HepG2 (cell line): ENCODE measurements around the gene GNB3. TPM values are rescaled to one million over a fixed set of nuclear protein-coding genes. Genes with fewer than 3 reads are reported as not detected.
A peak's percentile ranks its signal among the peaks of the same experiment; 100 is the strongest.

Experiments used
- ATAC-seq: fragments of 200-7000 bp; cut with Tn5 transposase; 3 replicates; pipeline ENCODE4 v1.9.1; 2020; ENCODE audit warnings: mild to moderate bottlenecking, moderate library complexity
- BruUV-seq: library from RNA; stranded (reverse); fragments of 400-500 nt; replicated peaks from 2 replicates; lab custom pipeline; 2021; lab: Mats Ljungman, UMichigan
- CTCF ChIA-PET: fragments of 300-600 bp; formaldehyde crosslinking; extraction: SDS; loops from one replicate; lab custom pipeline; 2021; ENCODE audit warnings: low total read pairs, inconsistent platforms, low intra/inter-chr PET ratio; lab: Yijun Ruan, JAX
- POLR2A ChIA-PET: fragments of 350-600 bp; sonication (Branson Sonifier 250); formaldehyde crosslinking; loops from one replicate; lab custom pipeline; 2020; ENCODE audit warnings: antibody characterized with exemption, inconsistent platforms; lab: Yijun Ruan, JAX
- DNase-seq: peaks from one replicate; pipeline ENCODE4 v3.0.0-alpha.2; 2015; ENCODE audit warnings: low spot score
- FAIRE-seq: peaks from 3 replicates; lab custom pipeline; 2011; peaks lifted over from hg19 to GRCh38; lab: Jason Lieb, UNC
- H2AFZ ChIP-seq: one replicate; pipeline ENCODE4 v1.6.1; 2011; ENCODE audit warnings: low read length, inconsistent platforms
- H3K27ac ChIP-seq: fragments of 300-600 bp; 3 replicates; pipeline ENCODE4 v1.8.0; 2011; ENCODE audit warnings: mixed run types, mild to moderate bottlenecking, mixed read lengths, low read length, inconsistent platforms; ENCODE audit not compliant: insufficient read depth; ENCODE audit errors: extremely low read length
- H3K27me3 ChIP-seq, 2 experiments: fragments of 200-600 bp in 1 of 2; 2 replicates in 1 of 2; 3 replicates in 1 of 2; pipeline versions ENCODE4 v1.6.0 to v1.8.0; 2011; ENCODE audit warnings: low read length in 2 of 2, mild to moderate bottlenecking in 2 of 2, moderate library complexity in 2 of 2, inconsistent platforms in 1 of 2; ENCODE audit not compliant: insufficient read depth in 2 of 2, control insufficient read depth in 1 of 2
- H3K36me3 ChIP-seq, 2 experiments: fragments of 200-600 bp in 1 of 2; replicated peaks in 1 of 2; 2 replicates in 1 of 2; 3 replicates in 1 of 2; pipeline versions ENCODE4 v1.5.1 to v1.8.0; 2011; ENCODE audit warnings: low read length in 2 of 2, inconsistent platforms in 1 of 2; ENCODE audit not compliant: insufficient read depth in 2 of 2, control insufficient read depth in 1 of 2
- H3K4me1 ChIP-seq: 2 replicates; pipeline ENCODE4 v1.5.1; 2012; ENCODE audit warnings: low read length, inconsistent platforms; ENCODE audit not compliant: insufficient read depth
- H3K4me2 ChIP-seq: 2 replicates; pipeline ENCODE4 v1.6.0; 2011; ENCODE audit warnings: low read depth, low read length, inconsistent platforms
- H3K4me3 ChIP-seq, 3 experiments: fragments of 200-600 bp in 1 of 3; sonication (generic), shearing (Covaris generic) in 1 of 3; replicated peaks in 1 of 3; 2 replicates each; pipeline ENCODE4 v1.5.1; 2011 to 2016; ENCODE audit warnings: low read length in 3 of 3, inconsistent platforms in 2 of 3, low read depth in 2 of 3, mild to moderate bottlenecking in 2 of 3, control low read depth in 1 of 3, mixed read lengths in 1 of 3; ENCODE audit not compliant: insufficient read depth in 1 of 3
- H3K79me2 ChIP-seq: one replicate; pipeline ENCODE4 v1.6.1; 2011; ENCODE audit warnings: low read length, inconsistent platforms; ENCODE audit not compliant: insufficient read depth
- H3K9ac ChIP-seq: 2 replicates; pipeline ENCODE4 v1.6.0; 2011; ENCODE audit warnings: mild to moderate bottlenecking, low read depth, low read length, inconsistent platforms; ENCODE audit not compliant: insufficient read depth
- H3K9me3 ChIP-seq: 2 replicates; pipeline ENCODE4 v1.5.1; 2012; ENCODE audit warnings: mild to moderate bottlenecking, low read length
- H4K20me1 ChIP-seq: 2 replicates; pipeline ENCODE4 v1.6.0; 2011; ENCODE audit warnings: inconsistent platforms, mild to moderate bottlenecking, low read length, moderate library complexity; ENCODE audit not compliant: insufficient read depth
- AGO2 ChIP-seq: fragments of 200-400 bp; formaldehyde crosslinking; optimal IDR thresholded peaks from 2 replicates; pipeline ENCODE3; 2017; ENCODE audit warnings: mild to moderate bottlenecking, low read depth, low read length, moderate library complexity
- CBX5 ChIP-seq: sonication (generic); formaldehyde crosslinking; IDR thresholded peaks from 2 replicates; pipeline ENCODE4 v1.4.0; 2020; ENCODE audit warnings: missing genetic modification reagents, borderline replicate concordance
- CSRNP2 ChIP-seq: sonication (generic); formaldehyde crosslinking; conservative IDR thresholded peaks from 2 replicates; pipeline ENCODE4 v1.8.0; 2022; ENCODE audit warnings: low read depth, missing genetic modification reagents
- MTF2 ChIP-seq: sonication (generic); formaldehyde crosslinking; IDR thresholded peaks from 2 replicates; pipeline ENCODE4 v1.5.0; 2020; ENCODE audit warnings: missing genetic modification reagents, borderline replicate concordance
- PRMT3 ChIP-seq: sonication (generic); formaldehyde crosslinking; IDR thresholded peaks from 2 replicates; pipeline ENCODE4 v1.8.1; 2022; ENCODE audit warnings: low read depth, mild to moderate bottlenecking, moderate library complexity, missing genetic modification reagents, borderline replicate concordance
- RCOR2 ChIP-seq: IDR thresholded peaks from 2 replicates; pipeline ENCODE4 v1.6.1; 2016; ENCODE audit warnings: missing biosample characterization, missing genetic modification reagents
- SALL1 ChIP-seq: sonication (generic); formaldehyde crosslinking; IDR thresholded peaks from 2 replicates; pipeline ENCODE4 v1.8.0; 2022; ENCODE audit warnings: mild to moderate bottlenecking, missing genetic modification reagents
- SMC3 ChIP-seq: IDR thresholded peaks from 2 replicates; pipeline ENCODE4 v1.6.1; 2011; ENCODE audit warnings: low read length, improper control_type of control experiment
- ZC3H13 ChIP-seq: sonication (generic); formaldehyde crosslinking; IDR thresholded peaks from 2 replicates; pipeline ENCODE4 v1.8.1; 2023; ENCODE audit warnings: mild to moderate bottlenecking, missing genetic modification reagents, moderate library complexity
- ZFYVE20 ChIP-seq: sonication (generic); formaldehyde crosslinking; IDR thresholded peaks from 2 replicates; pipeline ENCODE4 v1.8.0; 2023; ENCODE audit warnings: low read depth, mild to moderate bottlenecking, moderate library complexity, missing genetic modification reagents, borderline replicate concordance
- ZNF367 ChIP-seq: sonication (generic); formaldehyde crosslinking; IDR thresholded peaks from 2 replicates; pipeline ENCODE4 v1.4.0; 2020; ENCODE audit warnings: missing genetic modification reagents, borderline replicate concordance
- ZNF629 ChIP-seq: sonication (generic); formaldehyde crosslinking; conservative IDR thresholded peaks from 2 replicates; pipeline ENCODE4 v1.5.0; 2020; ENCODE audit warnings: missing genetic modification reagents
- WGBS: methylation state at CpG from one replicate; pipeline ENCODE4 v1.1.6; 2017; ENCODE audit warnings: low lambda C conversion rate; 5-methylcytosine and 5-hydroxymethylcytosine counted together
- in situ Hi-C: cut with HindIII; loops from 2 replicates; pipeline ENCODE4 v1.10.0; 2017; ENCODE audit warnings: low pct_unique_long_range_greater_than_20kb; ENCODE audit not compliant: extremely low pct_ligation_motif_present
- intact Hi-C: fragments of 100-400 bp; cut with micrococcal nuclease; formaldehyde crosslinking; loops from one replicate; pipeline ENCODE4 v1.10.0; 2022; ENCODE audit not compliant: unreplicated experiment
- polyA plus RNA-seq, 8 experiments: library from polyadenylated mRNA; depleted of rRNA in 3 of 8; stranded (reverse) in 7 of 8; unstranded in 1 of 8; fragments of >200 nt; fragmentation: Illumina TruSeq in 4 of 8; extraction: Trizol in 4 of 8; gene quantifications; 2 replicates each; pipeline versions ENCODE4 v1.2.1 to v1.2.3, GENCODE V29; 2011 to 2016; ENCODE audit warnings: low read depth in 4 of 8, missing spikeins in 1 of 8, mixed read lengths in 1 of 8; ENCODE audit not compliant: insufficient read depth in 1 of 8
- total RNA-seq, 5 experiments: library from RNA; depleted of rRNA; stranded (reverse); fragments of >200 nt; fragmentation: Illumina TruSeq; extraction: Trizol; gene quantifications; 2 replicates each; pipeline ENCODE4 v1.2.3, GENCODE V29; 2016; ENCODE audit warnings: low read depth in 1 of 5
- TF ChIP-seq, protein P1 (sequence below): sonication (generic); formaldehyde crosslinking; IDR thresholded peaks from 2 replicates; pipeline ENCODE4 v1.5.1; 2020; ENCODE audit warnings: mild to moderate bottlenecking, missing genetic modification reagents, moderate library complexity

Gene GNB3
- total and polyA plus RNA-seq, 2 of the 13 experiments (the other 11 are each of a cell fraction or from before 2014, with no cell fraction given): 1.3 to 3.6 TPM

- in situ Hi-C loops (no loop called here), intact Hi-C loops (no loop called here)
- no peak overlapping the region for H3K9ac ChIP-seq
- CTCF ChIA-PET: no interaction called here
- H3K27me3 ChIP-seq: no peaks in the 10 kb centered on the region
- 100% methylated on average over 4 of the region's 6 CpGs for WGBS
- no peak overlapping the region for H3K4me3 ChIP-seq
- peaks cover 14% of the 10 kb centered on the region for H3K4me1 ChIP-seq
- no peaks in the 10 kb centered on the region for H3K9me3 ChIP-seq
- BruUV-seq: no TSS peak
- no peak overlapping the region for H3K27ac ChIP-seq
- H4K20me1 ChIP-seq: no peaks in the 10 kb centered on the region
- no peak overlapping the region for H3K4me2 ChIP-seq
- no peak overlapping the region for H2AFZ ChIP-seq
- peaks cover 18 to 43% of the 10 kb centered on the region in 2 experiments; a peak in 4 of 5 replicates for H3K36me3 ChIP-seq
- POLR2A ChIA-PET: interaction anchor here (1.9 kb wide), 1 partner anchor 19 kb away, joined by 9 read pairs; the partner anchor contains the start of genes CDCA3 and USP5
- DNase-seq (no peak), ATAC-seq (no peak), FAIRE-seq (no peak)
- H3K79me2 ChIP-seq: peaks cover 12% of the 10 kb centered on the region
- TF ChIP-seq CBX5 (CRISPR knock-in tag) (no peak), RCOR2 (CRISPR knock-in tag) (no peak), SALL1 (CRISPR knock-in tag) (no peak), ZC3H13 (CRISPR knock-in tag) (no peak), ZFYVE20 (CRISPR knock-in tag) (no peak), ZNF629 (CRISPR knock-in tag) (no peak), AGO2 (peak; percentile 30), SMC3 (no peak), PRMT3 (CRISPR knock-in tag) (no peak), MTF2 (no peak), CSRNP2 (CRISPR knock-in tag) (no peak), ZNF367 (CRISPR knock-in tag) (no peak)
- TF ChIP-seq, protein P1, sequence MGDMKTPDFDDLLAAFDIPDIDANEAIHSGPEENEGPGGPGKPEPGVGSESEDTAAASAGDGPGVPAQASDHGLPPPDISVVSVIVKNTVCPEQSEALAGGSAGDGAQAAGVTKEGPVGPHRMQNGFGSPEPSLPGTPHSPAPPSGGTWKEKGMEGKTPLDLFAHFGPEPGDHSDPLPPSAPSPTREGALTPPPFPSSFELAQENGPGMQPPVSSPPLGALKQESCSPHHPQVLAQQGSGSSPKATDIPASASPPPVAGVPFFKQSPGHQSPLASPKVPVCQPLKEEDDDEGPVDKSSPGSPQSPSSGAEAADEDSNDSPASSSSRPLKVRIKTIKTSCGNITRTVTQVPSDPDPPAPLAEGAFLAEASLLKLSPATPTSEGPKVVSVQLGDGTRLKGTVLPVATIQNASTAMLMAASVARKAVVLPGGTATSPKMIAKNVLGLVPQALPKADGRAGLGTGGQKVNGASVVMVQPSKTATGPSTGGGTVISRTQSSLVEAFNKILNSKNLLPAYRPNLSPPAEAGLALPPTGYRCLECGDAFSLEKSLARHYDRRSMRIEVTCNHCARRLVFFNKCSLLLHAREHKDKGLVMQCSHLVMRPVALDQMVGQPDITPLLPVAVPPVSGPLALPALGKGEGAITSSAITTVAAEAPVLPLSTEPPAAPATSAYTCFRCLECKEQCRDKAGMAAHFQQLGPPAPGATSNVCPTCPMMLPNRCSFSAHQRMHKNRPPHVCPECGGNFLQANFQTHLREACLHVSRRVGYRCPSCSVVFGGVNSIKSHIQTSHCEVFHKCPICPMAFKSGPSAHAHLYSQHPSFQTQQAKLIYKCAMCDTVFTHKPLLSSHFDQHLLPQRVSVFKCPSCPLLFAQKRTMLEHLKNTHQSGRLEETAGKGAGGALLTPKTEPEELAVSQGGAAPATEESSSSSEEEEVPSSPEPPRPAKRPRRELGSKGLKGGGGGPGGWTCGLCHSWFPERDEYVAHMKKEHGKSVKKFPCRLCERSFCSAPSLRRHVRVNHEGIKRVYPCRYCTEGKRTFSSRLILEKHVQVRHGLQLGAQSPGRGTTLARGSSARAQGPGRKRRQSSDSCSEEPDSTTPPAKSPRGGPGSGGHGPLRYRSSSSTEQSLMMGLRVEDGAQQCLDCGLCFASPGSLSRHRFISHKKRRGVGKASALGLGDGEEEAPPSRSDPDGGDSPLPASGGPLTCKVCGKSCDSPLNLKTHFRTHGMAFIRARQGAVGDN (CRISPR knock-in tag): 0 out of 2 replicates have a peak, but pooled peaks have one; percentile 11
Measured at GRCh38 chr12:6833189-6833890, 7.4 kb upstream of the GNB3 start.
